Breast epithelium (tissue), 4 donors: ENCODE data around the gene IKBKE. TPM values are rescaled to one million over a fixed set of nuclear protein-coding genes. Genes with fewer than 3 reads are reported as not detected.

Source experiments
- DNase-seq, 2 donors: peaks; one replicate each; pipeline ENCODE4 v3.0.0-alpha.2; 2019; ENCODE audit warnings: low spot score in 2 of 2
- H3K27ac ChIP-seq, 2 donors: fragments of 200-600 bp; sonication (generic) in 1 of 2; one replicate each; pipeline ENCODE4 v1.5.1; 2016 to 2019; ENCODE audit warnings: mild to moderate bottlenecking in 1 of 2
- H3K27me3 ChIP-seq, 2 donors: fragments of 200-600 bp; sonication (generic) in 1 of 2; one replicate each; pipeline versions ENCODE4 v1.5.1 to v1.6.0; 2017 to 2019; ENCODE audit warnings: control low read depth in 1 of 2, mild to moderate bottlenecking in 1 of 2
- H3K36me3 ChIP-seq: fragments of 200-600 bp; one replicate; pipeline ENCODE4 v1.5.1; 2019
- H3K4me1 ChIP-seq, 2 donors: fragments of 200-600 bp; sonication (generic); one replicate each; pipeline ENCODE4 v1.5.1; 2016 to 2019; ENCODE audit warnings: control low read depth in 1 of 2
- H3K4me3 ChIP-seq, 3 donors: fragments of 200-600 bp; sonication (generic); 1 replicate in 2 of 3; 2 replicates in 1 of 3; pipeline ENCODE4 v1.5.1; 2016 to 2019; ENCODE audit warnings: mild to moderate bottlenecking in 3 of 3, moderate library complexity in 2 of 3
- H3K9me3 ChIP-seq, 2 donors: fragments of 200-600 bp; sonication (generic) in 1 of 2; one replicate each; pipeline ENCODE4 v1.5.1; 2016 to 2019; ENCODE audit warnings: control low read depth in 1 of 2
- POLR2A ChIP-seq: fragments of 450-650 bp; IDR thresholded peaks from one replicate; pipeline ENCODE4 v1.6.1; 2016; ENCODE audit warnings: antibody characterized with exemption, mild to moderate bottlenecking, moderate library complexity
- POLR2AphosphoS5 ChIP-seq, 3 donors: sonication (generic); formaldehyde crosslinking; IDR thresholded peaks; one replicate each; pipeline ENCODE4 v1.6.1; 2017; ENCODE audit warnings: antibody characterized with exemption in 3 of 3
- intact Hi-C: fragments of 100-400 bp; cut with DNase I; formaldehyde crosslinking; loops from one replicate; pipeline ENCODE4 v1.15.1; 2023; ENCODE audit warnings: low total_unique reads
- total RNA-seq, 3 donors: library from RNA; depleted of rRNA; stranded (reverse); fragments of >200 nt; gene quantifications; one replicate each; pipeline ENCODE4 v1.1.0, GENCODE V29; 2016
- TF ChIP-seq, protein P1 (sequence below), 3 donors: fragments of 450-650 bp; IDR thresholded peaks; one replicate each; pipeline ENCODE4 v1.5.1; 2016 to 2017; ENCODE audit warnings: antibody characterized with exemption in 3 of 3, mild to moderate bottlenecking in 3 of 3, moderate library complexity in 3 of 3

Gene IKBKE
- total RNA-seq, 3 donors from 2014 or later, result 4.4 to 4.9 (median 4.8) TPM

DNA sequence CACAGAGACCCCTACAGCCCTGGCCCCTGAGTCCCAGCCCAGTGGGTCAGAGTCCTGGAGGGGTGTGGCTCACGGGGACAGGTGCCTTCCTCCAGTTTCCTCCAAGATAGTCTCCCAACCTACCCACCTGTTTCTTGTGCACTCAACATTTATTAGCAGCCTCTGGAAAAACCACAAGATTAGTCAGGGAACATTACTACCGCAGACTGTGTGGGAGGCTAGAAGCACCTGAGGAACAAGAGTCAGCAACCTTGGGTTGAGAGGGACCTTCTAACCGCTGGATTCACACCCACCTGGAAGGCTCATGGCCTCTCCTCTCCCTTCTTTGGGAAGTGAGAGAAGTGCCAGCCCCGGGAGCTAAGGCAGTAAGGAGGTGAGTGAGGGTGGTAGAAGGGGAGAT lies 22.5 kb upstream of the IKBKE start:
- intact Hi-C loops, result no loop called here
- no peaks in the 10 kb centered on the region for H3K36me3 ChIP-seq
- no peak for DNase-seq

DNA sequence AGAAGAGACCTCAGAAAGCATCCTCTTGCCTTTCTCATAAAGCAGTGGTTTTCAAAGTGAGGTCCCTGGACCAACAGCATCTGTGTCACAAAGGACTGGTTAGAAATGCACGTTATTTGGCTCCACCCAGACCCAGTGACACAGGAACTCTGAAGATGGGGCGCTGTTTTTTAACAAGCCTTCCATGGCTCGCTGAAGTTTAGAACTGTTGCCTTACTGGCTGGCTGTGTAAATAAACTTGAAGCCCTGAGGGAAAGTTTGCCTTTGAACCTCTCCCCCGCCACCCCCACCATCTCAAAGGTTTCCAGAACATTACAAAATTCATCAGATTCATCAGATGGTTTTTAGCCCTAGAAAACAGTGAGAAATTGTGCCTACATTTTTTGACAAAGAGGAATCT lies 21.8 kb upstream of the IKBKE start:
- H3K27me3 ChIP-seq, result no peaks in the 10 kb centered on the region
- no peaks in the 10 kb centered on the region for H3K36me3 ChIP-seq
- peak overlapping the region in 1 of 2 donors; percentile 14 for H3K27ac ChIP-seq
- intact Hi-C loops, result no loop called here
- TF ChIP-seq POLR2AphosphoS5 (IDR thresholded peaks at IDR 0.05) (no peak), POLR2A (no peak)
- TF ChIP-seq, protein P1, sequence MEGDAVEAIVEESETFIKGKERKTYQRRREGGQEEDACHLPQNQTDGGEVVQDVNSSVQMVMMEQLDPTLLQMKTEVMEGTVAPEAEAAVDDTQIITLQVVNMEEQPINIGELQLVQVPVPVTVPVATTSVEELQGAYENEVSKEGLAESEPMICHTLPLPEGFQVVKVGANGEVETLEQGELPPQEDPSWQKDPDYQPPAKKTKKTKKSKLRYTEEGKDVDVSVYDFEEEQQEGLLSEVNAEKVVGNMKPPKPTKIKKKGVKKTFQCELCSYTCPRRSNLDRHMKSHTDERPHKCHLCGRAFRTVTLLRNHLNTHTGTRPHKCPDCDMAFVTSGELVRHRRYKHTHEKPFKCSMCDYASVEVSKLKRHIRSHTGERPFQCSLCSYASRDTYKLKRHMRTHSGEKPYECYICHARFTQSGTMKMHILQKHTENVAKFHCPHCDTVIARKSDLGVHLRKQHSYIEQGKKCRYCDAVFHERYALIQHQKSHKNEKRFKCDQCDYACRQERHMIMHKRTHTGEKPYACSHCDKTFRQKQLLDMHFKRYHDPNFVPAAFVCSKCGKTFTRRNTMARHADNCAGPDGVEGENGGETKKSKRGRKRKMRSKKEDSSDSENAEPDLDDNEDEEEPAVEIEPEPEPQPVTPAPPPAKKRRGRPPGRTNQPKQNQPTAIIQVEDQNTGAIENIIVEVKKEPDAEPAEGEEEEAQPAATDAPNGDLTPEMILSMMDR (IDR thresholded peaks at IDR 0.05), result no peak
- no peaks in the 10 kb centered on the region for H3K9me3 ChIP-seq
- H3K4me3 ChIP-seq, result no peak overlapping the region
- H3K4me1 ChIP-seq, result no peaks in the 10 kb centered on the region
- DNase-seq, result no peak

More for the DNA sequence above, 22.5 kb upstream of the IKBKE start:
- H3K27me3 ChIP-seq, result no peaks in the 10 kb centered on the region
- peak overlapping the region in 1 of 2 donors; percentile 44 for H3K27ac ChIP-seq
- TF ChIP-seq POLR2AphosphoS5 (IDR thresholded peaks at IDR 0.05) (no peak), POLR2A (no peak)
- TF ChIP-seq, protein P1 (IDR thresholded peaks at IDR 0.05), result no peak
- no peaks in the 10 kb centered on the region for H3K9me3 ChIP-seq
- no peaks in the 10 kb centered on the region for H3K4me1 ChIP-seq
- H3K4me3 ChIP-seq, result no peak overlapping the region

DNA sequence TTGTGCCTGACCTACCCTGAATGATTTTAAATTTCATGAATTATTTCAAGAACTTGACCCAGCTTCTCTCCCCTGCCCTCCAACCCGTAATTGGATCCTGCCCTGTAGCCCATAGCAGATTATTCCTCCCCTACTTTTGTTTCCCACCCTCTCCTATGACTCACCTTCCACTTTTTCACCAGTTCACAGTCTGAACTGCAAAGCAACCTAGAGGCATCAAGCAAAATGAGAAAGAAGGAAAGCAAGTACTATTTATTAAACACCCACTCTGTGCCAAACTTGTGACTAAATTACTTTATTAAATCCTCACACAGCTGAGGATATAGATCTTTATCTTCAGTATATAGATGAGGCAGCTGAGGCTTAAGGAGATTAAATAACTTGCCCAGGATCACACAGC lies 20.7 kb upstream of the IKBKE start:
- Histone ChIP-seq H3K36me3 (no peaks in the 10 kb centered on the region), H3K4me3 (no peak overlapping the region), H3K27ac (no peak overlapping the region), H3K9me3 (no peaks in the 10 kb centered on the region), H3K27me3 (no peaks in the 10 kb centered on the region), H3K4me1 (no peaks in the 10 kb centered on the region)
- TF ChIP-seq POLR2A, result no peak
- TF ChIP-seq, protein P1 (IDR thresholded peaks at IDR 0.05), result no peak
- TF ChIP-seq POLR2AphosphoS5 (IDR thresholded peaks at IDR 0.05), result no peak
- intact Hi-C loops, result no loop called here
- no peak for DNase-seq

DNA sequence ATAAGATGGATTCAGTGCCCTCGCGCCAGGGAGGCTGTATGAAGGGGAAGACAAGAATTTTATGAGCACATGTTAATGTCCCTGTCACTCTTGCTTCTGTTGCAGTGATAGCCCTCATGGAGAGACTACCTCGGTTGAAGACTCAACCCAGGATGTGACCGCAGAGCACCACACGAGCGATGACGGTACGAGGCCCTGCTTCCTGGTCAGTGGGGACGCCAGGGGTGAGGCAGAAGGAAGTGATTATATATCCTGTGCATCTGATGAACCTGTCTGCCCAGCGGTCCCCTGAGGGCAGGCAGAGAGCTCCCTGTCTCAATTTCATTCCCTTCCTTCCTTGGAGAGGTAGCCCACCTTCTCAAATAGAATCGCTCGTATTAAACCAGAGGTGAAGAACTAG lies 20.0 kb upstream of the IKBKE start:
- Histone ChIP-seq H3K9me3 (no peaks in the 10 kb centered on the region), H3K4me3 (no peak overlapping the region), H3K27me3 (no peaks in the 10 kb centered on the region), H3K36me3 (no peaks in the 10 kb centered on the region), H3K4me1 (no peaks in the 10 kb centered on the region), H3K27ac (no peak overlapping the region)
- TF ChIP-seq, protein P1 (IDR thresholded peaks at IDR 0.05), result no peak
- no peak for TF ChIP-seq POLR2A
- no peak for TF ChIP-seq POLR2AphosphoS5 (IDR thresholded peaks at IDR 0.05)
- intact Hi-C loops, result no loop called here
- DNase-seq, result no peak

DNA sequence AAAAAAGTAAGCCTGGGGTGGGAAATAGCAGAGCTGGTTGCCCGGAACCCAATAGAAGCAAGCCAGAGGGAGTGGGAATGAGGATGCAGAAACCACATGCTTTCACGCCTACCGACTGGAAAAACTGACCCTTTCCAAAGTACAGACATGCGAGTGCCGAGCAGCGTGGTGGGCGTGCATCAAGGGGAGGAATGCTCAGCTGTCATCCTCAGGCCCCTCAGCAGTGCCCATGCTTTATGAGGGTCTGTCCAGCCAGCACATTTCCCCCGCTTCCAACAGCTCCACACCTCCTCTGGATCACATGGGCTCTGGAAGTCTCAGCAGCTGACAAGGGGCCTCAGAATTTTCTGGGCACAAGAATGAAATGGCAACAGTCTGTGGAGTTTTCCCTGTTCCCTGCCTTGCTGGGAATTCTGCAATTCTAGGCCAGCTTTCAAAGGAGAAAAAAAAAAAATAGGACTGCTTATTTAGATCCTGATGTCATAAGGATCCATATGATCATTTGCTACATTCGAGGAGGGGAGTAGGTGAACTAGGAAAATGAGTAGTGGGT lies 19.1 kb upstream of the IKBKE start:
- Histone ChIP-seq H3K36me3 (no peaks in the 10 kb centered on the region), H3K4me1 (no peaks in the 10 kb centered on the region), H3K4me3 (no peak overlapping the region), H3K27me3 (no peaks in the 10 kb centered on the region), H3K27ac (no peak overlapping the region), H3K9me3 (no peaks in the 10 kb centered on the region)
- DNase-seq, result no peak
- intact Hi-C loops, result no loop called here
- no peak for TF ChIP-seq POLR2A
- TF ChIP-seq, protein P1 (IDR thresholded peaks at IDR 0.05), result no peak
- TF ChIP-seq POLR2AphosphoS5 (IDR thresholded peaks at IDR 0.05), result no peak
